Liver (tissue), 9 donors: ENCODE results near the gene SPATA1. TPM values are rescaled to one million over a fixed set of nuclear protein-coding genes. Genes with fewer than 3 reads are reported as not detected.
"Not testable (repeated sequence)": the region's sequence is repeated elsewhere in the genome, so short reads cannot be mapped to it uniquely, and the experiment has no call there.

Experiments
- DNase-seq: peaks from one replicate; pipeline ENCODE4 v3.0.0-alpha.2; 2017; ENCODE audit warnings: low spot score
- H3K27ac ChIP-seq, 2 donors: one replicate each; pipeline ENCODE4 v1.7.0; 2013; ENCODE audit warnings: inconsistent platforms in 2 of 2, low read length in 2 of 2, control low read depth in 1 of 2, low read depth in 1 of 2, mild to moderate bottlenecking in 1 of 2
- H3K27me3 ChIP-seq, 4 donors: one replicate each; pipeline versions ENCODE4 v1.6.1 to v1.7.0; 2013; ENCODE audit warnings: low read length in 3 of 4, inconsistent platforms in 1 of 4, mild to moderate bottlenecking in 1 of 4, moderate library complexity in 1 of 4; ENCODE audit not compliant: control insufficient read depth in 4 of 4, insufficient read depth in 4 of 4
- H3K36me3 ChIP-seq, 4 donors: one replicate each; pipeline versions ENCODE4 v1.6.1 to v1.7.0; 2013; ENCODE audit warnings: low read length in 3 of 4, mild to moderate bottlenecking in 3 of 4, low read depth in 1 of 4, moderate library complexity in 1 of 4; ENCODE audit not compliant: control insufficient read depth in 4 of 4, insufficient read depth in 3 of 4
- H3K4me1 ChIP-seq, 4 donors: one replicate each; pipeline versions ENCODE4 v1.6.1 to v1.7.0; 2013; ENCODE audit warnings: low read length in 3 of 4, mild to moderate bottlenecking in 3 of 4, moderate library complexity in 1 of 4; ENCODE audit not compliant: control insufficient read depth in 4 of 4, insufficient read depth in 4 of 4
- H3K4me3 ChIP-seq, 3 donors: one replicate each; pipeline versions ENCODE4 v1.6.1 to v1.7.0; 2013; ENCODE audit warnings: low read length in 3 of 3, control low read depth in 1 of 3, low read depth in 1 of 3, mild to moderate bottlenecking in 1 of 3
- H3K9ac ChIP-seq, 2 donors: one replicate each; pipeline ENCODE4 v1.7.0; 2013; ENCODE audit warnings: low read length in 2 of 2, mild to moderate bottlenecking in 2 of 2, moderate library complexity in 2 of 2, control low read depth in 1 of 2, low read depth in 1 of 2
- H3K9me3 ChIP-seq, 4 donors: one replicate each; pipeline versions ENCODE4 v1.6.1 to v1.7.0; 2013; ENCODE audit warnings: low read length in 3 of 4; ENCODE audit not compliant: control insufficient read depth in 4 of 4
- ATF3 ChIP-seq: IDR thresholded peaks from 2 replicates; pipeline ENCODE4 v1.6.1; 2016; ENCODE audit warnings: antibody characterized with exemption
- EGR1 ChIP-seq, 2 donors: IDR thresholded peaks; 2 replicates each; pipeline ENCODE4 v1.6.1; 2016 to 2018; ENCODE audit warnings: antibody characterized with exemption in 2 of 2, low read depth in 2 of 2
- FOXA2 ChIP-seq: IDR thresholded peaks from 2 replicates; pipeline ENCODE4 v1.6.1; 2016; ENCODE audit warnings: antibody characterized with exemption
- GABPA ChIP-seq, 2 donors: IDR thresholded peaks in 1 of 2; conservative IDR thresholded peaks in 1 of 2; 2 replicates each; pipeline ENCODE4 v1.6.1; 2016; ENCODE audit warnings: antibody characterized with exemption in 2 of 2, mild to moderate bottlenecking in 1 of 2, moderate library complexity in 1 of 2
- HNF4A ChIP-seq, 2 donors: conservative IDR thresholded peaks; 2 replicates each; pipeline ENCODE4 v1.6.1; 2016; ENCODE audit warnings: antibody characterized with exemption in 2 of 2, mild to moderate bottlenecking in 2 of 2
- RAD21 ChIP-seq, 2 donors: IDR thresholded peaks; 2 replicates each; pipeline ENCODE4 v1.6.1; 2016; ENCODE audit warnings: antibody characterized with exemption in 2 of 2, mild to moderate bottlenecking in 2 of 2
- REST ChIP-seq: IDR thresholded peaks from 2 replicates; pipeline ENCODE4 v1.6.1; 2016; ENCODE audit warnings: antibody characterized with exemption, mild to moderate bottlenecking
- SP1 ChIP-seq: IDR thresholded peaks from 2 replicates; pipeline ENCODE4 v1.6.1; 2018; ENCODE audit warnings: antibody characterized with exemption, mild to moderate bottlenecking
- TAF1 ChIP-seq: conservative IDR thresholded peaks from 2 replicates; pipeline ENCODE4 v1.6.1; 2016; ENCODE audit warnings: antibody characterized with exemption, mild to moderate bottlenecking
- WGBS: extraction: QIAGEN DNeasy Blood & Tissue Kit; methylation state at CpG from one replicate; pipeline ENCODE4 v1.1.7; 2013; 5-methylcytosine and 5-hydroxymethylcytosine counted together
- polyA plus RNA-seq, 2 donors: library from polyadenylated mRNA; stranded (reverse) in 1 of 2; unstranded in 1 of 2; fragments of 200-250 nt in 1 of 2; fragments of >200 nt in 1 of 2; fragmentation: Nextera tagmentation in 1 of 2; extraction: Ambion mirVana in 1 of 2; gene quantifications; one replicate each; pipeline versions ENCODE4 v1.2.1 to v1.2.3, GENCODE V29; 2013 to 2015
- total RNA-seq, 2 donors: library from RNA; depleted of rRNA; stranded (reverse); fragments of >200 nt; gene quantifications; one replicate each; pipeline ENCODE4 v1.2.3, GENCODE V29; 2014
- TF ChIP-seq, protein P1 (sequence below): IDR thresholded peaks from 2 replicates; pipeline ENCODE4 v1.6.1; 2016; ENCODE audit warnings: antibody characterized with exemption
- donor health status: healthy.
- donor health status: healthy.
- donor health status: healthy.
- donor health status: healthy.
- donor health status: healthy.

The SPATA1 gene
- total and polyA plus RNA-seq, 4 donors: 0.06 to 2.2 (median 0.54) TPM

- H3K36me3 ChIP-seq: peaks cover 0 to 7% (median 5%) of the 10 kb centered on the region in 4 donors
- H3K27me3 ChIP-seq: no peaks in the 10 kb centered on the region
- TF ChIP-seq GABPA (IDR thresholded peaks at IDR 0.05 in 1 of 2, conservative IDR thresholded peaks at IDR 0.05 in 1 of 2) (no peak), RAD21 (IDR thresholded peaks at IDR 0.05) (peak in 1 of 2 donors; percentile 12)
- TF ChIP-seq, protein P1, sequence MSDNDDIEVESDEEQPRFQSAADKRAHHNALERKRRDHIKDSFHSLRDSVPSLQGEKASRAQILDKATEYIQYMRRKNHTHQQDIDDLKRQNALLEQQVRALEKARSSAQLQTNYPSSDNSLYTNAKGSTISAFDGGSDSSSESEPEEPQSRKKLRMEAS: peak; percentile 8
- no peaks in the 10 kb centered on the region for H3K9me3 ChIP-seq
- peak overlapping the region; percentile 99 to 100 for H3K27ac ChIP-seq
- H3K4me3 ChIP-seq: peak overlapping the region; percentile 89 to 98 (median 92)
- peak overlapping the region; percentile 92 to 99 for H3K9ac ChIP-seq
- DNase-seq: no peak
- WGBS: under 1% methylated on average over 47 of the region's 47 CpGs
- H3K4me1 ChIP-seq: peaks cover 1 to 47% (median 22%) of the 10 kb centered on the region in 4 donors
Measured at GRCh38 chr1:84505493-84506001, 639 bp upstream of the SPATA1 start.

- Histone ChIP-seq H3K4me3 (peak overlapping the region; percentile 79 to 98 (median 92)), H3K27me3 (no peaks in the 10 kb centered on the region), H3K9me3 (no peaks in the 10 kb centered on the region), H3K27ac (peak overlapping the region; percentile 99 to 100), H3K9ac (peak overlapping the region; percentile 44 to 97), H3K4me1 (peaks cover 1 to 38% (median 18%) of the 10 kb centered on the region in 4 donors), H3K36me3 (peaks cover 0 to 1% (median 0%) of the 10 kb centered on the region in 4 donors)
- WGBS: 10% methylated on average over 26 of the region's 26 CpGs
- DNase-seq: no peak
- TF ChIP-seq TAF1 (no peak), SP1 (no peak), EGR1 (IDR thresholded peaks at IDR 0.05; ENCODE audit: low read depth in 2 of 2) (no peak), FOXA2 (no peak), HNF4A (conservative IDR thresholded peaks at IDR 0.05) (no peak), ATF3 (no peak), REST (no peak)
Measured at GRCh38 chr1:84506729-84507453, 705 bp downstream of the SPATA1 start.

DNA sequence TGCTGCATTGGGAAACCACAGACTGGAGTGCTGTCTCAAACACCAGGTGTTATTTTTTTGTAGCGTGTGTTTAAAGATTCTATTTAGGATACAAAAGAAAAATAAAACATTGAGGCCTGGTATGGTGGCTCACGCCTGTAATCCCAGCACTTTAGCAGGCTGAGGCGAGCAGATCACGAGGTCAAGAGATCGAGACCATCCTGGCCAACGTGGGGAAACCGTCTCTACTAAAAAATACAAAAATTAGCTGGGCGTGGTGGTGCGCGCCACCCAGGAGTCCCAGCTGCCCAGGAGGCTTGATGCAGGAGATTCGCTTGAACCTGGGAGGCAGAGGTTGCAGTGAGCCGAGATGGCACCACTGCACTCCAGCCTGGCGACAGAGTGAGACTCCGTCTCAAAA is 1.7 kb downstream of the SPATA1 start:
- not testable (repeated sequence) for DNase-seq, H3K4me3 ChIP-seq, H3K27me3 ChIP-seq, H3K36me3 ChIP-seq, H3K9ac ChIP-seq, H3K9me3 ChIP-seq, H3K27ac ChIP-seq
- peaks cover under 1 to 28% (median 13%) of the 10 kb centered on the region in 4 donors for H3K4me1 ChIP-seq
- WGBS: 96% methylated on average over 14 of the region's 14 CpGs
